ENCODE measurements around the gene DNAI2.

- TF ChIP-seq POLR2AphosphoS5 (IDR thresholded peaks at IDR 0.05; ENCODE audit: borderline replicate concordance, low read depth, low read length) (no peak), EZH2 (IDR thresholded peaks at IDR 0.05) (no peak)
Observed at GRCh38 chr17:74283371-74283673, 9.3 kb downstream of the DNAI2 start.
